SU-DHL-6 (cell line): Measurements from ENCODE around the gene STRBP.

ENCODE experiments used
- EZH2phosphoT487 ChIP-seq: fragments of 200-600 bp; sonication (generic), shearing (Covaris generic); conservative IDR thresholded peaks from 2 replicates; pipeline ENCODE4 v1.6.1; 2018; ENCODE audit warnings: mild to moderate bottlenecking, antibody characterized with exemption, low read length, moderate library complexity, mixed read lengths
- TF ChIP-seq, protein P1 (sequence below): fragments of 200-600 bp; sonication (generic); IDR thresholded peaks from one replicate; pipeline ENCODE4 v1.5.1; 2017; ENCODE audit warnings: antibody characterized with exemption, mild to moderate bottlenecking, low read length, moderate library complexity; ENCODE audit not compliant: insufficient read depth, poor library complexity, severe bottlenecking

- no peak for TF ChIP-seq EZH2phosphoT487
- TF ChIP-seq, protein P1, sequence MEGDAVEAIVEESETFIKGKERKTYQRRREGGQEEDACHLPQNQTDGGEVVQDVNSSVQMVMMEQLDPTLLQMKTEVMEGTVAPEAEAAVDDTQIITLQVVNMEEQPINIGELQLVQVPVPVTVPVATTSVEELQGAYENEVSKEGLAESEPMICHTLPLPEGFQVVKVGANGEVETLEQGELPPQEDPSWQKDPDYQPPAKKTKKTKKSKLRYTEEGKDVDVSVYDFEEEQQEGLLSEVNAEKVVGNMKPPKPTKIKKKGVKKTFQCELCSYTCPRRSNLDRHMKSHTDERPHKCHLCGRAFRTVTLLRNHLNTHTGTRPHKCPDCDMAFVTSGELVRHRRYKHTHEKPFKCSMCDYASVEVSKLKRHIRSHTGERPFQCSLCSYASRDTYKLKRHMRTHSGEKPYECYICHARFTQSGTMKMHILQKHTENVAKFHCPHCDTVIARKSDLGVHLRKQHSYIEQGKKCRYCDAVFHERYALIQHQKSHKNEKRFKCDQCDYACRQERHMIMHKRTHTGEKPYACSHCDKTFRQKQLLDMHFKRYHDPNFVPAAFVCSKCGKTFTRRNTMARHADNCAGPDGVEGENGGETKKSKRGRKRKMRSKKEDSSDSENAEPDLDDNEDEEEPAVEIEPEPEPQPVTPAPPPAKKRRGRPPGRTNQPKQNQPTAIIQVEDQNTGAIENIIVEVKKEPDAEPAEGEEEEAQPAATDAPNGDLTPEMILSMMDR, result no peak
These were observed 181.0 kb downstream of the STRBP start for GRCh38 chr9:123087359-123087888.
